ENCODE data around the gene INSIG1.
A peak's percentile ranks its signal among the peaks of the same experiment; 100 is the strongest.

Gene INSIG1

DNA sequence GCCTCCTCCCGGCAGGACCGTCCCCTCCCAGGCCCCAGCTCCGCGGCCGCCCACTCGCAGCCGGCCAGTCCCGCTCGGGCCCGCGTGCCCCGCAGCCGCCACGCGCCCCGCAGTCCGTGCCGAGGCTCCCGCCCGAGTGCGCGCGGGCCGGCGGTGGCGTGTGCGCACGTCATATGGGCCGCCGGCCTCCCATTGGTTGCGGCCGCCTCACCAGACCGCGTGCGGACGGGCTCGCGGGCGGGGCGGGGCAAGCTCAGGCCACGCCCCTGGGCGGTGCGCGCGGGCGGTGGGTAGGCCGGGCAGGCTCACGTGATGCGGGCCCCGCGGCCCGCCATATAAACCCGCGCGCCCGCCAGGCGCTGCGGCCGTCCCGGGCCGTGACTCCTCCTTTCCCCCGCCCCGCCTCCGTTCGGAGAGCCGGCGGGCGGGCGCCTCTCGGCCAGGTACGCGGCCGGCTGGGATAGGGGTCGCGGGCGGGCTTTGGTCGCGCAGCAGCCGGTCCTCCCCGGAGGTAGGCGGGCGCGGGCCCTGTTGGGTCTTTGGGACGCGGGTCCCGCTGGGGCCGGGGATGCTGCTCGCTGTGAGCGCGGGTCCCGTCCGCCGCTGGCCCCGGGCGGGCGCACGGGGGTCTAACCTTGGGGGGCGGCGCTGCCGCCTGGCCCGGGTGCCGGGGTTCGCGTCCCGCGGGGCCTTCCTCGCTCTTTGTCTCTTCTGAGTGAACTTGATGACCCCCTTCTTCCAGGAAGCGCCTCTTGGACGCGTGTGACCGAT is at the start of gene INSIG1:
TSS of gene INSIG1 (plus strand) at position 362 of the 771 bp plus-strand sequence. CDS start at position 770, 408 bp downstream.
- peak; percentile 97 to 99 (median 98) for DNase-seq

GRCh38 chr7:155248366-155248756 is 49.3 kb upstream of the INSIG1 start:
- DNase-seq, result no peak

GRCh38 chr7:155251831-155252230 is 45.8 kb upstream of the INSIG1 start:
- no peak for DNase-seq

DNA sequence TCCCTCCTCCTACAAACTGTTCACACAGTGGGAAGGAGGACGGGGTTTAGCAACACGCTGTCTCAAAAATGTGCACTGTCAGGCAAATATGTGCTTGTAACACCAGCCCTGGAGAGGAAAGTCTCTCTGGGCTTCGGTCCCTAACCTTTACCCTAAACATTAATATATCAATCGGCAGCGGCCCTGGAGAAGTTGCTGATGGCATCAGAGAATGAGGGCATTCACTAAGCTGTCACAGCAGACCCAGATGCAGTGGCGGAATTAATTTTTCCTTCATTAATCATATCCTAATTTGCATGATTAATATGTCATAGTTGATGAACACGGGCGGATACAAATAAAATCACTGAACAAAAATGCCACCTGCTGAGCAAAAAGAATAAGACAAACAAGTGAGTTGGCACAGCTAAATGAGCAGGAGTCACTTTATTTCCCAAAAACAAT is 45.2 kb upstream of the INSIG1 start:
- DNase-seq, result no peak

GRCh38 chr7:155252892-155253501 is 44.7 kb upstream of the INSIG1 start:
- DNase-seq, result no peak

GRCh38 chr7:155254018-155254417 is 43.7 kb upstream of the INSIG1 start:
- DNase-seq, result no peak

DNA sequence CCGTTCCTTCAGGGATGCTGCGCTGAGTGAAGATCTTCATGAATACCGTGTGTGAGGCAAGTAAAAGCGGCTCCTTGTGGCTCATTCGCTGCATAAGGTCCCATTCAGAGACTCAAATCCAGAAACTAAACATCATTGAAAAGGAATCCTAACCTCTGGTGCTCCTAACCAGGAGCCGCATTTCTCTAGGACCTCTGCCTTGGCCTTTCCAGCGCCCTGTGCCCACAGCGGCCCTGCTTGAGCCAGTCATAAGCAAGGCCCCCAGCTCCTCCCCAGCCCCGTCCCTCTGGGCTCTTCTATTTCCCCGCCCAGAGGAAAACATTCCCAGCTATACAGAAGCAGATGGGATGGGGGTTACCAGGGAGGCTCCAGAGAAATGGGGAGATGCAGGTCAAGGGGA is 42.6 kb upstream of the INSIG1 start:
- DNase-seq, result no peak

GRCh38 chr7:155255621-155256020 is 42.1 kb upstream of the INSIG1 start:
- DNase-seq, result peak; percentile 37 to 54 (median 41)

GRCh38 chr7:155256081-155256760 is 41.5 kb upstream of the INSIG1 start:
- no peak for DNase-seq

- DNase-seq, result no peak
These were observed 40.8 kb upstream of the INSIG1 start for GRCh38 chr7:155256761-155257481.

DNA sequence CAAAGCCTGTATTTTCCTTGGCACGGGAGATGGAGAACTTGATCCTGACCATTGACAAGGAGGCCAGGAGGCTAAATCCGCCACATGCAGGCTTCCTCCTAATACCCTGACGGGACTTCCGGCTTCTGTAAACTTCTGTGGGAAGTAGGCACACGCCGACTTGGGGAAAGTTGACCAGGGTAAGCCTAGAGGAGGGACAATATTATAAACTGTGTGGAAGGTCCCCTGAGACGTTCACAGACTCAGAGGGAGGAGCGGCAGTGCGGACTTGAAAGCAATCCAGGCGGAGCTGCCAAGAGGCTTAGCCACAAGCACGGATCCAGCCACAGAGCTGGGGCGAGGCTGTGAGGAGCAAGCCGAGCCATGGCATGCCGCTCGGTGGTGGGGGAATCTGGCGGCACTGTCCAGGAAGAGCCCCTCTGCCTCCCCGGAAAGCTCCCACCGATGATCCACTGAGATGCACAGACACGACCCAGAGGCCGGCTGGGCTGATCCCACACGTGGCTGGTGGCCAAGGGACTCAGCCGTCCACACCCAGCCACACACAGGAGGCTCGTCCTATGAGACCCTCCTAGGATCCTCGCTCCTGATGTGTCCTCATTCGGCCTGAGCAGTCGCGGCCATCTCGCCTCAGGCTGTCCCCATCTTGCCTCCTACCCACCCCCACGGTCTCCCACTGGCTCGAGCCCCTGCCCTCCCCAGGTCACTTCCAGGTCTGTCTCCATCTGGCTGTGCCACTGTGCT is 40.0 kb upstream of the INSIG1 start:
- DNase-seq, result no peak

GRCh38 chr7:155258226-155258560 is 39.5 kb upstream of the INSIG1 start:
- DNase-seq, result peak in 1 of 3 donors; percentile 20

DNA sequence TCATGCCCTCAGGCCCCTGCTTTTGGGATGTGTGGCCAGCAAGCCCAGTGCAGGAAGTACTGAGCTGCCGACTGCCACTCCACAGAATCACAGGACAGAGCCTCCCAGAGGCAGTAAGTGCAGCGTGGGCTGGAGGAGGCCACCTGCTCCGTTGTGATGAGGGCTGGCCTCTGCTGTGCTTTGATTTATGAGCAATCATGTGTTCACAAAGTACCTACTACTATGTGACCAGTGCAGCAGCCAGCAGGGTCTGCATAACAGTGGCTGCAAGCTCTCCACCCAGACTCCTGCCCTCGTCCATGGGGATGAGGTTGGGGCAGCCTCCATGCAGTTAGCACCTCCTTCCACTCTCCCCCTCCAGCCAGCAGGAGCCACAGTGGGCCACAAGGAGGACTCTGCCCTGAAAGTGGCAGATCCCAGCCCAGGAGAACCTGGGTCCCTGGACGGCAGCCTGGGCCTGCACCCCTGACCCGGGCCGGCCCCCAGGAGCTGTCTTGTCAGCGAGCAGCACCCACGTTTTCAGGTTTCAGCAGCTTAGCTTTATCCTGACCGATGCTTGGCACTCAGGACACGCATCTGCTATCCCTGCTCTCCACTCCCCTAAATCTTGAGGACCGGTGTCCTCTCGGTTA is 37.7 kb upstream of the INSIG1 start:
- no peak for DNase-seq

- DNase-seq, result no peak
These were observed 37.2 kb upstream of the INSIG1 start for GRCh38 chr7:155260498-155260872.

DNA sequence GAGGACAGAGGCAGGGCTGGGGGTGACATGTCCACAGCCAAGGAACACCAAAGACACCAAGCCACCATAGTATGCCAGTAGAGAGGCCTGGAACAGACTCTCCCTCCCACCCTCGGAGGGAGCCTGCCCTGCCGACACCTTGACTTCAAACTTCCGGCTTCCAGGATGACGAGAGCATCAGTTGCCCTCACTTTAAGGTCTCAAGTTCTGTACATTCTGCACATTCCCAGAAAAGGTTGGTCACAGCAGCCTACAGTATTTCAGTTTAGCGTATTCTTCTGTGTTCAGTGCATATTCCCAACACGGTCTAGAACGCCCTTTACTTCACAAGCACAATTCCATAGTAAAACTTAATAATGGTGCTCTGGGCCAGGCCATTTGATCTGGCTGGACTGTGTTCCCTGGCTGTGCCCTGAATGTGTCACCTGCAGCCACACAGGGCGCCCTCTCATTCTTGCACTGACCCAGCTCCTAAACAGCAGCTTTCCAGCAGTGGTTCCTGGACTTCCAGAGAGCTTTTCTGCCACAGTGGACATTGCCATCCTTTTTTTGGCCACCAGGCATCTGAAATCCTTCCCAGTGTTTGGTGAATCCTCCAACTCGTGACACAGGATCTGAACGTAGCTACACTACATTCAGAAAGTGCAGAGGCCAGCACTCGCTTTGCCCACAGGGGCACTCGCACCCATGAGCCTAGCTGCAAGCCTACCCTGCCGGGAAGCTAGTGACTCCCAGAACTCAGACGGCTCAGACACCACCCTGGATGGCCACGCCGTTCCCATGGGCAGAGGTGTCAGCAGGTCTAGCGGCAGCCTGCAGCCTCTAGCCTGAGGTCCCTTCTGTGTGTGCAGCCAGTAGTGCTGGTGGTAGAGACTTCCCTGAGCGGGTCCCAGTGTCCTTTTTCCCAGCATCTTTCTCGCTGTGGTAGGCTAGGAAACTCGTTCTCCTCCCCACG is 36.4 kb upstream of the INSIG1 start:
- DNase-seq, result no peak

- DNase-seq, result no peak
These were observed 35.6 kb upstream of the INSIG1 start for GRCh38 chr7:155262031-155262430.

GRCh38 chr7:155263051-155263450 is 34.6 kb upstream of the INSIG1 start:
- no peak for DNase-seq

- DNase-seq, result no peak
These were observed 34.0 kb upstream of the INSIG1 start for GRCh38 chr7:155263581-155264143.

- DNase-seq, result no peak
These were observed 32.5 kb upstream of the INSIG1 start for GRCh38 chr7:155265144-155265543.

GRCh38 chr7:155265961-155266360 is 31.7 kb upstream of the INSIG1 start:
- peak in 1 of 3 donors; percentile 40 for DNase-seq

DNA sequence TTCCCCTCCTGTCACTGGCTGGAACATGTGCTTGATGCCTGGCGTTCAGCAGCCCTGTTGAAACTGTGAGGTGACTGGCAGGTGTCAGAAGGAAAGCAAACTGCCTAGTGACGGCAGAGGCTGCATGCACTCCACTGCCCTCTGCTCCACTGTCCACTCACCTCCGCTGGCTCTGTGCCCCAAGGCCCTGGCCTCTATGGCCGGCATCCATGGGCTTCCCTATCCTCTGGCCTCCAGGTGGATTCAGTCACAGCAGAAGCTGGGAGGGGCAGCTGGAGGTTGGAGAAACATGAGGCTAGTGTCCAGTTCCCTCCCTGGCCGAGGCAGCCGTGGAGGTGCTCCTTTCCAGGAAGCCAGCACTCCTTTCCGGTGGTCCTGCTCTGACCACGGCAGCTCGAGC is 31.2 kb upstream of the INSIG1 start:
- DNase-seq, result no peak

All from suppressor macrophage treated with lipopolysaccharide for 1 hour (primary cell).